Fibroblast of lung (primary cell): ENCODE measurements around the gene DOP1B. TPM values are rescaled to one million over a fixed set of nuclear protein-coding genes. Genes with fewer than 3 reads are reported as not detected.

ENCODE experiments used
- DNase-seq, 2 donors: peaks; one replicate each; pipeline versions ENCODE4 v3.0.0 to v3.0.0-alpha.2; 2010; ENCODE audit warnings: low read depth in 2 of 2
- H2AFZ ChIP-seq: 2 replicates; pipeline ENCODE4 v1.5.1; 2012; ENCODE audit warnings: low read length, control low read depth, inconsistent platforms
- H3K27ac ChIP-seq: 2 replicates; pipeline ENCODE4 v1.5.1; 2011; ENCODE audit warnings: low read length, control low read depth; ENCODE audit not compliant: insufficient read depth
- H3K27me3 ChIP-seq: 2 replicates; pipeline ENCODE4 v1.5.1; 2011; ENCODE audit warnings: mild to moderate bottlenecking, low read length; ENCODE audit not compliant: control insufficient read depth, insufficient read depth
- H3K36me3 ChIP-seq: 2 replicates; pipeline ENCODE4 v1.5.1; 2011; ENCODE audit warnings: low read length; ENCODE audit not compliant: control insufficient read depth, insufficient read depth
- H3K4me1 ChIP-seq: 2 replicates; pipeline ENCODE4 v1.5.1; 2011; ENCODE audit warnings: low read length; ENCODE audit not compliant: control insufficient read depth, insufficient read depth; ENCODE audit errors: extremely low read depth
- H3K4me2 ChIP-seq: 2 replicates; pipeline ENCODE4 v1.5.1; 2011; ENCODE audit warnings: low read length, control low read depth; ENCODE audit not compliant: insufficient read depth; ENCODE audit errors: extremely low read depth
- H3K4me3 ChIP-seq, 4 experiments: fragments of 200-600 bp in 1 of 4; sonication (generic) in 1 of 4; replicated peaks in 1 of 4; 2 replicates each; pipeline ENCODE4 v1.5.1; 2011 to 2016; ENCODE audit warnings: low read length in 4 of 4, low read depth in 3 of 4, mild to moderate bottlenecking in 3 of 4, control low read depth in 2 of 4, inconsistent platforms in 1 of 4, mixed read lengths in 1 of 4; ENCODE audit not compliant: insufficient read depth in 1 of 4; ENCODE audit errors: control extremely low read depth in 1 of 4
- H3K79me2 ChIP-seq: 2 replicates; pipeline ENCODE4 v1.5.1; 2012; ENCODE audit warnings: mild to moderate bottlenecking, low read length, inconsistent platforms; ENCODE audit not compliant: control insufficient read depth, insufficient read depth
- H3K9ac ChIP-seq: 2 replicates; pipeline ENCODE4 v1.5.1; 2011; ENCODE audit warnings: mild to moderate bottlenecking, low read length, control low read depth; ENCODE audit not compliant: insufficient read depth
- H3K9me3 ChIP-seq: 2 replicates; pipeline ENCODE4 v1.5.1; 2012; ENCODE audit warnings: low read depth, low read length; ENCODE audit not compliant: control insufficient read depth, insufficient read depth
- H4K20me1 ChIP-seq: 2 replicates; pipeline ENCODE4 v1.5.1; 2011; ENCODE audit warnings: low read length; ENCODE audit not compliant: control insufficient read depth, insufficient read depth; ENCODE audit errors: extremely low read depth
- EZH2 ChIP-seq: IDR thresholded peaks from 2 replicates; pipeline ENCODE4 v1.5.1; 2012; ENCODE audit warnings: low read length, control low read depth, mild to moderate bottlenecking; ENCODE audit errors: missing control alignments
- polyA plus RNA-seq, 2 donors: library from polyadenylated mRNA; depleted of rRNA in 1 of 2; stranded (reverse) in 1 of 2; unstranded in 1 of 2; fragments of >200 nt; gene quantifications; 2 replicates each; pipeline ENCODE4 v1.2.1, GENCODE V29; 2011 to 2012; ENCODE audit warnings: missing spikeins in 1 of 2
- total RNA-seq: library from RNA; depleted of rRNA; stranded (reverse); fragments of >200 nt; gene quantifications from 2 replicates; pipeline ENCODE4 v1.2.1, GENCODE V29; 2014
- TF ChIP-seq, protein P1 (sequence below), 2 donors: IDR thresholded peaks in 1 of 2; conservative IDR thresholded peaks in 1 of 2; 1 replicate in 1 of 2; 2 replicates in 1 of 2; pipeline ENCODE4 v1.5.1; 2011 to 2012; ENCODE audit warnings: low read length in 2 of 2, control low read depth in 1 of 2, inconsistent platforms in 1 of 2, low read depth in 1 of 2, mild to moderate bottlenecking in 1 of 2

DOP1B gene
- total and polyA plus RNA-seq, 2 donors (not counting 1 experiment from before 2014, with no cell fraction given), result 6.1 to 18.3 TPM

DNA sequence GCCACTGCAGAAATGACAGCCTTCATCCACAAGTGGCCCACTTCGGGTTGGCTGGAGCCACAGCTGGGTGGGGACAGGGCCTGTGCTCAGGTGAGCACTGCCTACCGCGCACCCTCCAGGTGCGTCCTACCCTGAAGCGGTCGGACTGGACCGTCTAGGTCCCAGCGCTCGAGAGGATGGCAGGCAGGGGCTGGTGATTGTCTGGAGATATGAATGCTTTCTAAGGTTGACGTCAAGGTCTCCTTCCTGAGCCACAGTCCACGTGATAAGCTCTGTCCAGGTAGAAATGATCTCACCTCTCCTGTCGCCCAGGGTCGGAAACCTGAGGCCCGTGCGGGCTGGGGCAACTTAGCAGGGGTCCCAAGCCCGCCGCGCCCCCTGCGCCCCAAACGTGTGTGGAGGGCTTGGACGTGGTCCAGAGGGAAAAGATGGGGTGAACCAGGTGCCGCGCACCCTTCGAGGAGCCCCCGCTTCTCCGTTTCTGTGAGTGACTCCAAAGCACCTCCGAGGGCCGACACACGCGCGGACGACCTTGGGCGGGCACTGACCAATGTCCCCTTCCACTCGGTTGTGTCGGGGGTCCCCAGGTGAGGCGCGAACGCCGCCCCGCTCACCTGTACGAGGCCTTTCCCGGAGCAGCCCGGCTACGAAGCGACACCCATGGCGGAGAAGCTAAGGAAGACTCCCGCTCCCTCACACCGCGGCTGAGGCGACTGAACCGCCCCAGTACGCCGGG, 853 bp upstream of the DOP1B start:
- peak overlapping the region; percentile 91 for H2AFZ ChIP-seq
- peak overlapping the region; percentile 67 for H3K9ac ChIP-seq
- no peaks in the 10 kb centered on the region for H3K9me3 ChIP-seq
- no peaks in the 10 kb centered on the region for H3K27me3 ChIP-seq
- TF ChIP-seq, protein P1, sequence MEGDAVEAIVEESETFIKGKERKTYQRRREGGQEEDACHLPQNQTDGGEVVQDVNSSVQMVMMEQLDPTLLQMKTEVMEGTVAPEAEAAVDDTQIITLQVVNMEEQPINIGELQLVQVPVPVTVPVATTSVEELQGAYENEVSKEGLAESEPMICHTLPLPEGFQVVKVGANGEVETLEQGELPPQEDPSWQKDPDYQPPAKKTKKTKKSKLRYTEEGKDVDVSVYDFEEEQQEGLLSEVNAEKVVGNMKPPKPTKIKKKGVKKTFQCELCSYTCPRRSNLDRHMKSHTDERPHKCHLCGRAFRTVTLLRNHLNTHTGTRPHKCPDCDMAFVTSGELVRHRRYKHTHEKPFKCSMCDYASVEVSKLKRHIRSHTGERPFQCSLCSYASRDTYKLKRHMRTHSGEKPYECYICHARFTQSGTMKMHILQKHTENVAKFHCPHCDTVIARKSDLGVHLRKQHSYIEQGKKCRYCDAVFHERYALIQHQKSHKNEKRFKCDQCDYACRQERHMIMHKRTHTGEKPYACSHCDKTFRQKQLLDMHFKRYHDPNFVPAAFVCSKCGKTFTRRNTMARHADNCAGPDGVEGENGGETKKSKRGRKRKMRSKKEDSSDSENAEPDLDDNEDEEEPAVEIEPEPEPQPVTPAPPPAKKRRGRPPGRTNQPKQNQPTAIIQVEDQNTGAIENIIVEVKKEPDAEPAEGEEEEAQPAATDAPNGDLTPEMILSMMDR (conservative IDR thresholded peaks at IDR 0.05 in 1 of 2, IDR thresholded peaks at IDR 0.05 in 1 of 2; ENCODE audit: low read depth in 1 of 2, low read length in 2 of 2), result no peak
- TF ChIP-seq EZH2, result no peak
- no peak for DNase-seq
- peaks cover 5% of the 10 kb centered on the region for H3K4me1 ChIP-seq
- H3K4me3 ChIP-seq, result peak overlapping the region; percentile 57 to 83 (median 74)
- H4K20me1 ChIP-seq, result no peaks in the 10 kb centered on the region
- H3K27ac ChIP-seq, result peak overlapping the region; percentile 34
- H3K4me2 ChIP-seq, result peak overlapping the region; percentile 94
- peaks cover 11% of the 10 kb centered on the region for H3K79me2 ChIP-seq
- H3K36me3 ChIP-seq, result peaks cover 2% of the 10 kb centered on the region

DNA sequence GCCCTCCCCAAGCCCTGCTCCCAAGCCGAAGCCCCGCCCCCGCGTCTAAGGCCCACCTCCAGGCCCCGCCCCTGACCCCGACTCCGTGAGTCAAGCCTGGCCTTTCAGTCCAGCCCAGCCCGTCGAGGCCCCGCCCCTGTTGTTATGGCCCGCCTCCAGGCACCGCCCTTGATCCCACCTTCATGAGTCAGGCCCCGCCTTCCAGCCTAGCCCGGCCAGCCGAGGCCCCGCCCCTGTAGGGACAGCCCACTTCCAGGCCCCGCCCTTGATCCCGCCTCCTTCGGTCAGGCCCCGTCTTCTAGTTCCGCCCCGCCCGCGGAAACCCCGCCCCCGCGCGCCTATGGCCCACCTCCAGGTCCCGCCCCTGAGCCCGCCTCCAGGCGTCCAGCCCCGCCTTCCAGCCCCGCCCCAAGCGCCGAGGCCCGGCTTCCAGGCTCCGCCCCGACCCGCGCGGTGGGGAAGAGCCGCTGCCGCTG, 247 bp upstream of the DOP1B start:
- no peak for TF ChIP-seq EZH2
- TF ChIP-seq, protein P1 (conservative IDR thresholded peaks at IDR 0.05 in 1 of 2, IDR thresholded peaks at IDR 0.05 in 1 of 2; ENCODE audit: low read depth in 1 of 2, low read length in 2 of 2), result no peak
- Histone ChIP-seq H3K27me3 (no peaks in the 10 kb centered on the region), H3K9me3 (no peaks in the 10 kb centered on the region), H3K4me1 (peaks cover 5% of the 10 kb centered on the region), H3K79me2 (peaks cover 11% of the 10 kb centered on the region), H3K4me3 (peak overlapping the region; percentile 57 to 91 (median 85)), H4K20me1 (no peaks in the 10 kb centered on the region), H2AFZ (peak overlapping the region; percentile 91), H3K27ac (no peak overlapping the region), H3K4me2 (peak overlapping the region; percentile 94), H3K9ac (peak overlapping the region; percentile 67), H3K36me3 (peaks cover 2% of the 10 kb centered on the region)
- DNase-seq, result peak; percentile 95 to 99

DNA sequence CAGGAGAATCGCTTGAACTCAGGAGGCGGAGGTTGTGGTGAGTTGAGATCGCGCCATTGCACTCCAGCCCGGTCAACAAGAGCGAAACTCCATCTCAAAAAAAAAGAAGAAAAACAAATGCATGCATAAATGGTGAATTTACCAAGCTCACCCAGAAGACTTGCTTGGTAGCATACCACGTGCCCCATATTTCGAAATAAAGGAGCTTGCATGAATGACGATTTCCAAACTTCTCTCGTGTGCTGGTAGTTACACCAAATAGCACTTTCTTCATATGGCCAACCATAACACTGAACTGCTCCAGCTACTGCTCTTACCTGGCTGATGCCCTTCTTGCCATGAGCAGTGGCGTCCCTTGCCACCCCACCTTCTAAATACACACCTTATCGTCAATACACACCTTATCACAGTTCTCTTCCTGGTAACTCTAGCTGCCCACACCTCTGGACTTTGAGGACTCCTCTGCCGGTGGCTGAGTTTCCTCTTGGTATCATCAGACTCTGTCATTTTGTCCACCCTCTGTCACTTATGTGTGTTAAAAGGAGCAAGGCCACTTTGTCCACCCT, 2.8 kb downstream of the DOP1B start:
- H3K4me1 ChIP-seq, result peaks cover 5% of the 10 kb centered on the region
- no peaks in the 10 kb centered on the region for H4K20me1 ChIP-seq
- no peak overlapping the region for H3K9ac ChIP-seq
- H2AFZ ChIP-seq, result no peak overlapping the region
- H3K4me3 ChIP-seq, result no peak overlapping the region
- no peak for DNase-seq
- H3K27me3 ChIP-seq, result no peaks in the 10 kb centered on the region
- no peaks in the 10 kb centered on the region for H3K9me3 ChIP-seq
- peaks cover 2% of the 10 kb centered on the region for H3K36me3 ChIP-seq
- no peak overlapping the region for H3K4me2 ChIP-seq
- peaks cover 15% of the 10 kb centered on the region for H3K79me2 ChIP-seq
- H3K27ac ChIP-seq, result no peak overlapping the region
- TF ChIP-seq, protein P1 (conservative IDR thresholded peaks at IDR 0.05 in 1 of 2, IDR thresholded peaks at IDR 0.05 in 1 of 2; ENCODE audit: low read depth in 1 of 2, low read length in 2 of 2), result no peak
- TF ChIP-seq EZH2, result no peak
